OCI-LY7 (cell line): Measurements from ENCODE around the gene BAIAP2. TPM values are rescaled to one million over a fixed set of nuclear protein-coding genes. Genes with fewer than 3 reads are reported as not detected.

Experiments
- BruUV-seq: library from RNA; stranded (reverse); fragments of 400-500 nt; replicated peaks from 2 replicates; lab custom pipeline; 2021; lab: Mats Ljungman, UMichigan
- CTCF ChIA-PET: fragments of 300-600 bp; sonication (Branson Sonifier 250); formaldehyde crosslinking; loops from one replicate; lab custom pipeline; 2022; ENCODE audit warnings: antibody characterized with exemption; ENCODE audit not compliant: unreplicated experiment; lab: Charles Lee
- POLR2A ChIA-PET: fragments of 300-600 bp; sonication (Branson Sonifier 250); formaldehyde crosslinking; loops from one replicate; lab custom pipeline; 2022; ENCODE audit warnings: antibody characterized with exemption; lab: Charles Lee
- DNase-seq: peaks from one replicate; pipeline ENCODE4 v3.0.0-alpha.2; 2015; ENCODE audit warnings: low spot score
- H2AFZ ChIP-seq: fragments of 200-600 bp; sonication (generic), shearing (Covaris generic); 2 replicates; pipeline ENCODE4 v1.6.1; 2014; ENCODE audit warnings: mild to moderate bottlenecking, antibody characterized with exemption, low read length, moderate library complexity
- H3K27ac ChIP-seq: fragments of 200-600 bp; sonication (generic); 2 replicates; pipeline ENCODE4 v1.5.1; 2014; ENCODE audit warnings: mixed run types, low read depth, mild to moderate bottlenecking, moderate library complexity, low read length, inconsistent platforms; ENCODE audit not compliant: poor library complexity, severe bottlenecking
- H3K36me3 ChIP-seq: fragments of 200-600 bp; sonication (generic); 2 replicates; pipeline ENCODE4 v1.6.1; 2014; ENCODE audit warnings: mild to moderate bottlenecking, antibody characterized with exemption, low read length, moderate library complexity, mixed read lengths; ENCODE audit not compliant: insufficient read depth
- H3K4me1 ChIP-seq: fragments of 200-600 bp; sonication (generic); 2 replicates; pipeline ENCODE4 v1.5.1; 2014; ENCODE audit warnings: mild to moderate bottlenecking, low read length; ENCODE audit not compliant: insufficient read depth, poor library complexity, severe bottlenecking
- H3K4me2 ChIP-seq: fragments of 200-600 bp; sonication (generic); 2 replicates; pipeline ENCODE4 v1.6.1; 2014; ENCODE audit warnings: mild to moderate bottlenecking, low read length
- H3K4me3 ChIP-seq: fragments of 200-600 bp; sonication (generic); 2 replicates; pipeline ENCODE4 v1.5.1; 2014; ENCODE audit warnings: mild to moderate bottlenecking, low read depth, low read length; ENCODE audit not compliant: poor library complexity, severe bottlenecking
- H3K79me2 ChIP-seq: fragments of 200-600 bp; sonication (generic); 2 replicates; pipeline ENCODE4 v1.6.1; 2016; ENCODE audit warnings: low read depth, mild to moderate bottlenecking, low read length, moderate library complexity, mixed read lengths; ENCODE audit not compliant: insufficient read depth
- H3K9me2 ChIP-seq: fragments of 200-600 bp; sonication (generic); 2 replicates; pipeline ENCODE4 v1.6.1; 2016; ENCODE audit warnings: mild to moderate bottlenecking, low read length, mixed read lengths; ENCODE audit not compliant: insufficient read depth
- H3K9me3 ChIP-seq: fragments of 200-600 bp; sonication (generic); 2 replicates; pipeline ENCODE4 v1.6.1; 2014; ENCODE audit warnings: mild to moderate bottlenecking, mixed run types, low read length, mixed read lengths
- H4K20me1 ChIP-seq: fragments of 200-600 bp; sonication (generic); 2 replicates; pipeline ENCODE4 v1.6.1; 2014; ENCODE audit warnings: mild to moderate bottlenecking, antibody characterized with exemption, low read length, moderate library complexity, mixed read lengths; ENCODE audit not compliant: insufficient read depth
- EZH2phosphoT487 ChIP-seq: fragments of 200-600 bp; sonication (generic); IDR thresholded peaks from 2 replicates; pipeline ENCODE4 v1.6.1; 2018; ENCODE audit warnings: low read depth, borderline replicate concordance, mild to moderate bottlenecking, mixed run types, antibody characterized with exemption, low read length, moderate library complexity, mixed read lengths
- intact Hi-C: fragments of 100-400 bp; cut with micrococcal nuclease; formaldehyde crosslinking; loops from one replicate; pipeline ENCODE4 v1.10.0; 2022; ENCODE audit not compliant: unreplicated experiment
- total RNA-seq, 2 experiments: library from RNA; depleted of rRNA in 1 of 2; stranded (reverse); fragments of >200 nt in 1 of 2; shearing (Covaris generic) in 1 of 2; gene quantifications; 2 replicates each; pipeline ENCODE4 v1.2.3, GENCODE V29; 2014 to 2022
- TF ChIP-seq, protein P1 (sequence below): fragments of 200-600 bp; sonication (generic); conservative IDR thresholded peaks from 2 replicates; pipeline ENCODE4 v1.5.1; 2014; ENCODE audit warnings: mild to moderate bottlenecking, antibody characterized with exemption, low read length, moderate library complexity, mixed read lengths

Gene BAIAP2
- total RNA-seq, 2 experiments from 2014 or later = 2.1 to 2.3 TPM

DNA sequence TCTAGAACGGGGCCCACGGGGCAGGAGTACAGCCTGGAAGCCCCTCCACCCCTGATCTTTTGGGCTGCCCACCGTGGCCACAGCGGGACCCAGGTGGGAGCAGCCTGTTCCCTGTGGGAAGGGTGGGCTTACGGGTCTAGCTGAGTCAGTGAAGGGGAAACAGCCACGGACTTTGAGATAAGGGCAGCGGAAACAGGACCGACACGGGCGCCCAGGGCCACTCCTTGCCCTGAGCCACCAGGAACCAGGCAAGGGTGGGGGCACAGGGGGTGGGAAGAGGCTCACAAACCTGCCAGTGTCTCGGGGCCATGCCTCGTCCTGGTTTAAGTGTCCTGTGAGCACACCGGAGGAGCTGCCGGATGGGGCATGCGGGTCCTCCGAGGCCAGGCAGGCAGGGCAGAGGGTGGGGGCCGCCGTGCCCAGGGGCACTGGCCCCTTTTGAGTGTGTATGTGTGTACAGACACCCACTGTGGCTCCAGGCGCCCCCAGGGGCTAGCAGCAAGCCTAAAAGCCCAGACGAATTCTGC, 82.8 kb downstream of the BAIAP2 start:
- POLR2A ChIA-PET = no interaction called here
- Histone ChIP-seq H2AFZ (no peak overlapping the region), H3K4me2 (no peak overlapping the region), H3K27ac (no peak overlapping the region), H3K79me2 (no peaks in the 10 kb centered on the region), H3K4me3 (no peak overlapping the region), H3K4me1 (no peaks in the 10 kb centered on the region), H3K36me3 (no peaks in the 10 kb centered on the region), H3K9me3 (no peaks in the 10 kb centered on the region), H3K9me2 (no peaks in the 10 kb centered on the region), H4K20me1 (no peaks in the 10 kb centered on the region)
- no TSS peak for BruUV-seq
- intact Hi-C loops = no loop called here
- DNase-seq = no peak
- no peak for TF ChIP-seq EZH2phosphoT487
- TF ChIP-seq, protein P1, sequence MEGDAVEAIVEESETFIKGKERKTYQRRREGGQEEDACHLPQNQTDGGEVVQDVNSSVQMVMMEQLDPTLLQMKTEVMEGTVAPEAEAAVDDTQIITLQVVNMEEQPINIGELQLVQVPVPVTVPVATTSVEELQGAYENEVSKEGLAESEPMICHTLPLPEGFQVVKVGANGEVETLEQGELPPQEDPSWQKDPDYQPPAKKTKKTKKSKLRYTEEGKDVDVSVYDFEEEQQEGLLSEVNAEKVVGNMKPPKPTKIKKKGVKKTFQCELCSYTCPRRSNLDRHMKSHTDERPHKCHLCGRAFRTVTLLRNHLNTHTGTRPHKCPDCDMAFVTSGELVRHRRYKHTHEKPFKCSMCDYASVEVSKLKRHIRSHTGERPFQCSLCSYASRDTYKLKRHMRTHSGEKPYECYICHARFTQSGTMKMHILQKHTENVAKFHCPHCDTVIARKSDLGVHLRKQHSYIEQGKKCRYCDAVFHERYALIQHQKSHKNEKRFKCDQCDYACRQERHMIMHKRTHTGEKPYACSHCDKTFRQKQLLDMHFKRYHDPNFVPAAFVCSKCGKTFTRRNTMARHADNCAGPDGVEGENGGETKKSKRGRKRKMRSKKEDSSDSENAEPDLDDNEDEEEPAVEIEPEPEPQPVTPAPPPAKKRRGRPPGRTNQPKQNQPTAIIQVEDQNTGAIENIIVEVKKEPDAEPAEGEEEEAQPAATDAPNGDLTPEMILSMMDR = no peak
- CTCF ChIA-PET = no interaction called here

DNA sequence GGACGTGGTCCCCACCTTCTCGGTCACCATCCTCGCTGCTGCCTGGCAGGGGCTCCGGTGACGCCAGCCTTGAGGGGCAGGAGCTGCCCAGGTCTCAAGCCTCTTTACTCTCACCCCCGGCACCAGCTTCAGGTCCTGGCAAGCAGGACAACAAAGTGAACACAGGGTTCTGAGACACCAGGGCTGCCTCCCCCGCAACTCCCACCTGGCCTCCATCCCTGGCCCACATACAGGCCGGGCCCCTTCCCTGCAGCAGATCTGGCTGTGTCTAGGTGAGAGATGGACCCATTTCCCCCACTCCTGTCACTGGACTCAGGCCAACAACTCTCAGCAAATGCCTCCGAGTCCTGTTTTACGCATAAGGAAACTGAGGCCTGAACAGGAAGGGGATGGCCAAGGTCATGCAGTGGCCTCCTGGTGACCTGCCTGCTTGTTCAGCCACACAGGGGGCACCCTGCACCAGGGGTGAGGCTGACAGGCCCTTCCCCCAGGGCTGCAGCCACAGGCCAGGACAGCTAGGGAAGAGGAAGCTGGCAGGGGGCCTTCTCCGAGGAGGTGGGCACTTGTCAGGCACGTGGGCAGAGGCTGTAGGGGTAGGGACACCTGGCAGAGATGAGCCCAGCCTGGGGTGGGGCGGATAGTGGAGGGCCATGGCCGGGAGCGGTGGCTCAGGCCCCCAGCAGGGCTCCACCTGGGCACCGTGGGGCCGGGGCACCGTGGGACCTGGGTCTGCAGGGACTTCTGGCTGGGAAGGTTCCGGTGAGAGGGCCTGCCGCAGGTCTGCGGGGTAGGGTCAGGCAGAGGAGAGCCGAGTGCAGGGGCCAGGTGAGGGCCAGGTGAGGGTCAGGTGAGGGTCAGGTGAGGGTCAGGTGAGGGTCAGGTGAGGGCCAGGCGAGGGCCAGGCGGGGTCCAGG, 83.6 kb downstream of the BAIAP2 start:
- POLR2A ChIA-PET = no interaction called here
- BruUV-seq = no TSS peak
- no peak overlapping the region for H3K4me3 ChIP-seq
- TF ChIP-seq EZH2phosphoT487 = no peak
- TF ChIP-seq, protein P1 = no peak
- no peak overlapping the region for H3K4me2 ChIP-seq
- no peak overlapping the region for H3K27ac ChIP-seq
- H3K9me3 ChIP-seq = no peaks in the 10 kb centered on the region
- no peaks in the 10 kb centered on the region for H3K36me3 ChIP-seq
- no peak for DNase-seq
- no peak overlapping the region for H2AFZ ChIP-seq
- no peaks in the 10 kb centered on the region for H3K9me2 ChIP-seq
- H3K4me1 ChIP-seq = no peaks in the 10 kb centered on the region
- H4K20me1 ChIP-seq = no peaks in the 10 kb centered on the region
- CTCF ChIA-PET = no interaction called here
- intact Hi-C loops = no loop called here
- H3K79me2 ChIP-seq = no peaks in the 10 kb centered on the region
